Sigmoid colon (tissue), 7 donors: ENCODE results near the gene ZNF235. TPM values are rescaled to one million over a fixed set of nuclear protein-coding genes. Genes with fewer than 3 reads are reported as not detected.
A peak's percentile ranks its signal among the peaks of the same experiment; 100 is the strongest.
"Not testable (repeated sequence)": the region's sequence is repeated elsewhere in the genome, so short reads cannot be mapped to it uniquely, and the experiment has no call there.

ENCODE experiments used
- DNase-seq: peaks from one replicate; pipeline ENCODE4 v3.0.0-alpha.2; 2019
- H3K27ac ChIP-seq, 4 donors: fragments of 200-600 bp; sonication (generic); one replicate each; pipeline ENCODE4 v1.5.1; 2016 to 2019; ENCODE audit warnings: mild to moderate bottlenecking in 1 of 4
- H3K27me3 ChIP-seq, 3 donors: fragments of 200-600 bp; sonication (generic); one replicate each; pipeline ENCODE4 v1.5.1; 2019; ENCODE audit warnings: mild to moderate bottlenecking in 1 of 3
- H3K36me3 ChIP-seq, 4 donors: fragments of 200-600 bp; sonication (generic); one replicate each; pipeline ENCODE4 v1.5.1; 2016 to 2019
- H3K4me1 ChIP-seq, 4 donors: fragments of 200-600 bp; sonication (generic); one replicate each; pipeline ENCODE4 v1.5.1; 2017 to 2019
- H3K4me3 ChIP-seq, 4 donors: fragments of 200-600 bp; sonication (generic); one replicate each; pipeline ENCODE4 v1.5.1; 2017 to 2019; ENCODE audit warnings: mild to moderate bottlenecking in 2 of 4, moderate library complexity in 1 of 4
- H3K9me3 ChIP-seq, 4 donors: fragments of 200-600 bp in 3 of 4; sonication (generic) in 3 of 4; one replicate each; pipeline versions ENCODE4 v1.5.1 to v1.6.1; 2013 to 2019
- EP300 ChIP-seq, 4 donors: sonication (generic); formaldehyde crosslinking; IDR thresholded peaks; one replicate each; pipeline ENCODE4 v1.6.1; 2017; ENCODE audit warnings: antibody characterized with exemption in 4 of 4
- POLR2A ChIP-seq, 2 donors: fragments of 450-650 bp; IDR thresholded peaks; one replicate each; pipeline ENCODE4 v1.6.1; 2016; ENCODE audit warnings: antibody characterized with exemption in 2 of 2, mild to moderate bottlenecking in 2 of 2, moderate library complexity in 2 of 2
- POLR2AphosphoS5 ChIP-seq, 4 donors: sonication (generic); formaldehyde crosslinking; IDR thresholded peaks; one replicate each; pipeline ENCODE4 v1.6.1; 2017; ENCODE audit warnings: antibody characterized with exemption in 4 of 4
- WGBS, 2 donors: extraction: QIAGEN DNeasy Blood & Tissue Kit; methylation state at CpG; one replicate each; pipeline ENCODE4 v1.1.7; 2013; 5-methylcytosine and 5-hydroxymethylcytosine counted together
- intact Hi-C: fragments of 100-400 bp; cut with DNase I; formaldehyde crosslinking; loops from one replicate; pipeline ENCODE4 v1.15.1; 2023
- polyA plus RNA-seq, 3 donors: library from polyadenylated mRNA; stranded (reverse); fragments of 200-250 nt; gene quantifications; one replicate each; pipeline ENCODE4 v1.2.3, GENCODE V29; 2013
- total RNA-seq, 4 donors: library from RNA; depleted of rRNA; stranded (reverse); fragments of >200 nt; gene quantifications; one replicate each; pipeline ENCODE4 v1.1.0, GENCODE V29; 2016
- TF ChIP-seq, protein P1 (sequence below), 4 experiments: fragments of 450-650 bp in 3 of 4; fragments of 200-600 bp in 1 of 4; IDR thresholded peaks; one replicate each; pipeline ENCODE4 v1.5.1; 2016 to 2019; ENCODE audit warnings: antibody characterized with exemption in 4 of 4, mild to moderate bottlenecking in 3 of 4, moderate library complexity in 2 of 4
- donor health status: healthy with polysubstance abuse.
- donor health status: Bipolar disorder and iron deficiency.
- donor health status: healthy.

Gene ZNF235
- total RNA-seq (10 to 100 TPM in 2 of 4 donors, 1 to 10 TPM in 2; 5.8 to 12.7 (median 9.0) TPM), polyA plus RNA-seq (1 to 10 TPM; 1.2 to 2.9 (median 1.8) TPM)

- peaks cover 0 to 12% (median 10%) of the 10 kb centered on the region in 4 donors for H3K4me1 ChIP-seq
- intact Hi-C loops, result loop anchor here (2.0 kb wide), 3 partner anchors 52 to 192 kb away; partner anchors contain the start of genes ZNF112, ZNF225 and ZNF227
- whole genome bisulfite sequencing, 2 donors, result 0% methylated on average over 31 of the region's 31 CpGs
- peaks cover 0 to 7% (median 0%) of the 10 kb centered on the region in 4 donors for H3K9me3 ChIP-seq
- H3K27ac ChIP-seq, result peak within 1 kb of the TSS; percentile 76 to 89 (median 89)
- no peaks in the 10 kb centered on the region for H3K27me3 ChIP-seq
- H3K36me3 ChIP-seq, result peaks cover 0 to 26% (median 14%) of the 10 kb centered on the region in 4 donors
- TF ChIP-seq POLR2A (IDR thresholded peaks at IDR 0.05) (peak; percentile 32 to 42), POLR2AphosphoS5 (IDR thresholded peaks at IDR 0.05) (peak; percentile 26 to 87 (median 81)), EP300 (IDR thresholded peaks at IDR 0.05) (no peak)
- peak within 1 kb of the TSS; percentile 57 to 84 (median 78) for H3K4me3 ChIP-seq
- DNase-seq, result peak; percentile 95
Measured at GRCh38 chr19:44304659-44305193, at the start of gene ZNF235. Gene ZNF235, minus strand, starts transcription at chr19:44305025. Its CDS starts 1,621 bp downstream, at chr19:44303404.

GRCh38 chr19:44346556-44346955, 41.7 kb upstream of the ZNF235 start:
- intact Hi-C loops, result no loop called here
- Histone ChIP-seq H3K36me3 (peaks cover 0 to 12% (median 7%) of the 10 kb centered on the region in 4 donors), H3K27ac (no peak overlapping the region), H3K27me3 (no peaks in the 10 kb centered on the region), H3K9me3 (peaks cover 0 to 24% (median 9%) of the 10 kb centered on the region in 4 donors), H3K4me1 (no peaks in the 10 kb centered on the region), H3K4me3 (no peak overlapping the region)
- WGBS, 2 donors, result 86 to 92% methylated on average over 4 of the region's 4 CpGs
- TF ChIP-seq, protein P1, sequence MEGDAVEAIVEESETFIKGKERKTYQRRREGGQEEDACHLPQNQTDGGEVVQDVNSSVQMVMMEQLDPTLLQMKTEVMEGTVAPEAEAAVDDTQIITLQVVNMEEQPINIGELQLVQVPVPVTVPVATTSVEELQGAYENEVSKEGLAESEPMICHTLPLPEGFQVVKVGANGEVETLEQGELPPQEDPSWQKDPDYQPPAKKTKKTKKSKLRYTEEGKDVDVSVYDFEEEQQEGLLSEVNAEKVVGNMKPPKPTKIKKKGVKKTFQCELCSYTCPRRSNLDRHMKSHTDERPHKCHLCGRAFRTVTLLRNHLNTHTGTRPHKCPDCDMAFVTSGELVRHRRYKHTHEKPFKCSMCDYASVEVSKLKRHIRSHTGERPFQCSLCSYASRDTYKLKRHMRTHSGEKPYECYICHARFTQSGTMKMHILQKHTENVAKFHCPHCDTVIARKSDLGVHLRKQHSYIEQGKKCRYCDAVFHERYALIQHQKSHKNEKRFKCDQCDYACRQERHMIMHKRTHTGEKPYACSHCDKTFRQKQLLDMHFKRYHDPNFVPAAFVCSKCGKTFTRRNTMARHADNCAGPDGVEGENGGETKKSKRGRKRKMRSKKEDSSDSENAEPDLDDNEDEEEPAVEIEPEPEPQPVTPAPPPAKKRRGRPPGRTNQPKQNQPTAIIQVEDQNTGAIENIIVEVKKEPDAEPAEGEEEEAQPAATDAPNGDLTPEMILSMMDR (IDR thresholded peaks at IDR 0.05), result no peak
- TF ChIP-seq EP300 (IDR thresholded peaks at IDR 0.05) (no peak), POLR2A (IDR thresholded peaks at IDR 0.05) (no peak), POLR2AphosphoS5 (IDR thresholded peaks at IDR 0.05) (no peak)
- no peak for DNase-seq

DNA sequence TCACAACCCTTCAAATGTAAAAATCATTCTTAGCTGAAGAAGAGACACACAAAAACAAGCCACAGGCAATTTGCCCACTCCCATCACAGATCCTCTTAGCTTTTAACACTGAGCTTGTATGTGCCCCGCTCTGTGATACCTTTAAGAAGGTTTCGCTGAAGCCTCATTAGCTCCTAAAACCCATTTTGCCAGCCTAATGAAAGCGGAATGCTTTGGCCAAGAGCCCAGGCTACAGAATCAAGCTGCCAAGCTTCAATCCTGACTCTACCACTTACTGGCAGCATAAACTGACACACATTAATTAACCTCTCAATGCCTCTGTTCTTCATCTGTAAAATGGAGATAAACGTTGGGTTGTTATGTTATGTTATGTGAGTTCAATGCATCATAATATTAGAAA, 41.1 kb upstream of the ZNF235 start:
- 91 to 94% methylated on average over 4 of the region's 4 CpGs for WGBS, 2 donors
- Histone ChIP-seq H3K27ac (no peak overlapping the region), H3K36me3 (peaks cover 0 to 18% (median 7%) of the 10 kb centered on the region in 4 donors), H3K4me3 (no peak overlapping the region), H3K4me1 (no peaks in the 10 kb centered on the region), H3K9me3 (peaks cover 0 to 24% (median 8%) of the 10 kb centered on the region in 4 donors), H3K27me3 (no peaks in the 10 kb centered on the region)
- TF ChIP-seq POLR2A (IDR thresholded peaks at IDR 0.05) (no peak), EP300 (IDR thresholded peaks at IDR 0.05) (no peak), POLR2AphosphoS5 (IDR thresholded peaks at IDR 0.05) (no peak)
- TF ChIP-seq, protein P1 (IDR thresholded peaks at IDR 0.05), result no peak
- intact Hi-C loops, result no loop called here
- DNase-seq, result no peak

- H3K36me3 ChIP-seq, result peaks cover 0 to 35% (median 13%) of the 10 kb centered on the region in 4 donors
- WGBS, 2 donors, result 46 to 48% methylated on average over 1 of the region's 1 CpG
- H3K4me1 ChIP-seq, result no peaks in the 10 kb centered on the region
- DNase-seq, result no peak
- H3K9me3 ChIP-seq, result peaks cover 0 to 33% (median 7%) of the 10 kb centered on the region in 4 donors
- intact Hi-C loops, result no loop called here
- H3K27me3 ChIP-seq, result no peaks in the 10 kb centered on the region
- TF ChIP-seq, protein P1 (IDR thresholded peaks at IDR 0.05), result no peak
- TF ChIP-seq POLR2A (IDR thresholded peaks at IDR 0.05), result no peak
- no peak for TF ChIP-seq EP300 (IDR thresholded peaks at IDR 0.05)
- TF ChIP-seq POLR2AphosphoS5 (IDR thresholded peaks at IDR 0.05), result no peak
- no peak overlapping the region for H3K27ac ChIP-seq
- H3K4me3 ChIP-seq, result no peak overlapping the region
Measured at GRCh38 chr19:44344255-44344654, 39.4 kb upstream of the ZNF235 start.

- Histone ChIP-seq H3K27ac (no peak overlapping the region), H3K36me3 (peaks cover 8 to 55% (median 24%) of the 10 kb centered on the region in 4 donors), H3K4me3 (no peak overlapping the region), H3K27me3 (no peaks in the 10 kb centered on the region), H3K4me1 (no peaks in the 10 kb centered on the region), H3K9me3 (peaks cover 0 to 35% (median 2%) of the 10 kb centered on the region in 4 donors)
- intact Hi-C loops, result no loop called here
- no peak for DNase-seq
- 94 to 96% methylated on average over 2 of the region's 2 CpGs for WGBS, 2 donors
- no peak for TF ChIP-seq EP300 (IDR thresholded peaks at IDR 0.05)
Measured at GRCh38 chr19:44341794-44342193, 37.0 kb upstream of the ZNF235 start.

DNA sequence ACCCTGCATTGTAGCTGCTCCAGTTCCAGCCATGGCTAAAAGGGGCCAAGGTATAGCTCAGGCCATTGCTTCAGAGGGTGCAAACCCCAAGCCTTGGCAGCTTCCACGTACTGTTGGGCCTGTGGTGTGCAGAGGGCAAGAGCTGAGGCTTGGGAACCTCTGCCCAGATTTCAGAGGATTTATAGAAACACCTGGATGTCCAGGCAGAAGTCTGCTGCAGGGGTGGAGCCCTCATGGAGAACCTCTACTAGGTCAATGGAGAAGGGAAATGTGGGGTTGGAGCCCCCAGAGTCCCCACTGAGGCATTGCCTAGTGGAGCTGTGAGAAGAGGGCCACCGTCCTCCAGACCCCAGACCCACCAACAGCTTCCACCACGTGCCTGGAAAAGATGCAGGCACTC, 29.8 kb upstream of the ZNF235 start:
- DNase-seq, H3K27ac ChIP-seq, intact Hi-C loops, H3K27me3 ChIP-seq, H3K4me3 ChIP-seq, H3K4me1 ChIP-seq: not testable (repeated sequence)
- Histone ChIP-seq H3K9me3 (peaks cover 0 to 60% (median 12%) of the 10 kb centered on the region in 4 donors), H3K36me3 (peaks cover 25 to 96% (median 72%) of the 10 kb centered on the region in 4 donors)
- WGBS, 2 donors, result 69 to 76% methylated on average over 3 of the region's 3 CpGs
